Astrocyte (in vitro differentiated cells and primary cell): ENCODE data around the gene NEB. TPM values are rescaled to one million over a fixed set of nuclear protein-coding genes. Genes with fewer than 3 reads are reported as not detected.

Experiments
- DNase-seq: peaks from one replicate; pipeline ENCODE4 v3.0.0-alpha.2; 2010; ENCODE audit warnings: low read depth
- FAIRE-seq: peaks from 2 replicates; lab custom pipeline; 2011; peaks lifted over from hg19 to GRCh38; lab: Jason Lieb, UNC
- H2AFZ ChIP-seq: 2 replicates; pipeline ENCODE4 v1.6.0; 2012; ENCODE audit warnings: low read depth, low read length, inconsistent platforms
- H3K27ac ChIP-seq: 2 replicates; pipeline ENCODE4 v1.5.1; 2011; ENCODE audit warnings: low read depth, low read length, inconsistent platforms
- H3K27me3 ChIP-seq: 2 replicates; pipeline ENCODE4 v1.6.0; 2011; ENCODE audit warnings: low read length, inconsistent platforms; ENCODE audit not compliant: insufficient read depth
- H3K36me3 ChIP-seq: 2 replicates; pipeline ENCODE4 v1.5.1; 2011; ENCODE audit warnings: low read length, inconsistent platforms; ENCODE audit not compliant: insufficient read depth
- H3K4me1 ChIP-seq: 2 replicates; pipeline ENCODE4 v1.5.1; 2011; ENCODE audit warnings: low read length, inconsistent platforms; ENCODE audit not compliant: insufficient read depth
- H3K4me2 ChIP-seq: 2 replicates; pipeline ENCODE4 v1.6.0; 2012; ENCODE audit warnings: low read length, inconsistent platforms
- H3K4me3 ChIP-seq: 2 replicates; pipeline ENCODE4 v1.5.1; 2011; ENCODE audit warnings: low read depth, mild to moderate bottlenecking, low read length, inconsistent platforms; ENCODE audit not compliant: insufficient read depth
- H3K79me2 ChIP-seq: 2 replicates; pipeline ENCODE4 v1.6.0; 2012; ENCODE audit warnings: mild to moderate bottlenecking, low read length, inconsistent platforms; ENCODE audit not compliant: insufficient read depth
- H3K9ac ChIP-seq: 2 replicates; pipeline ENCODE4 v1.6.0; 2012; ENCODE audit warnings: mild to moderate bottlenecking, low read length, inconsistent platforms
- H3K9me3 ChIP-seq: 2 replicates; pipeline ENCODE4 v1.5.1; 2012; ENCODE audit warnings: low read depth, mild to moderate bottlenecking, low read length, inconsistent platforms; ENCODE audit not compliant: insufficient read depth
- H4K20me1 ChIP-seq: 2 replicates; pipeline ENCODE4 v1.6.0; 2012; ENCODE audit warnings: low read length, inconsistent platforms; ENCODE audit not compliant: insufficient read depth
- H3K27ac Mint-ChIP-seq: one replicate; pipeline ENCODE4 v1.8.0; 2021; ENCODE audit warnings: mild to moderate bottlenecking, mixed read lengths; ENCODE audit not compliant: unreplicated experiment
- H3K27me3 Mint-ChIP-seq: one replicate; pipeline ENCODE4 v1.8.0; 2021; ENCODE audit warnings: low read depth, mixed read lengths; ENCODE audit not compliant: unreplicated experiment
- H3K36me3 Mint-ChIP-seq: one replicate; pipeline ENCODE4 v1.8.0; 2021; ENCODE audit warnings: low read depth, mixed read lengths; ENCODE audit not compliant: unreplicated experiment
- H3K4me1 Mint-ChIP-seq: one replicate; pipeline ENCODE4 v1.8.0; 2021; ENCODE audit warnings: low read depth, mixed read lengths; ENCODE audit not compliant: unreplicated experiment
- H3K4me3 Mint-ChIP-seq: one replicate; pipeline ENCODE4 v1.8.0; 2021; ENCODE audit warnings: mild to moderate bottlenecking, moderate library complexity, mixed read lengths; ENCODE audit not compliant: unreplicated experiment
- H3K9me3 Mint-ChIP-seq: one replicate; pipeline ENCODE4 v1.8.0; 2021; ENCODE audit warnings: mild to moderate bottlenecking, mixed read lengths; ENCODE audit not compliant: unreplicated experiment
- EZH2 ChIP-seq: IDR thresholded peaks from 2 replicates; pipeline ENCODE4 v1.6.1; 2012; ENCODE audit warnings: mild to moderate bottlenecking, low read length, inconsistent platforms; ENCODE audit not compliant: insufficient read depth
- total RNA-seq: library from RNA; stranded (reverse); gene quantifications from 2 replicates; pipeline ENCODE4 v1.2.1, GENCODE V29; 2021
- TF ChIP-seq, protein P1 (sequence below): IDR thresholded peaks from 2 replicates; pipeline ENCODE4 v1.5.1; 2011; ENCODE audit warnings: low read depth, mild to moderate bottlenecking, inconsistent platforms, low read length, moderate library complexity; ENCODE audit not compliant: insufficient read depth

NEB gene
- total RNA-seq, 1 donor from 2014 or later = 0.82 TPM

DNA sequence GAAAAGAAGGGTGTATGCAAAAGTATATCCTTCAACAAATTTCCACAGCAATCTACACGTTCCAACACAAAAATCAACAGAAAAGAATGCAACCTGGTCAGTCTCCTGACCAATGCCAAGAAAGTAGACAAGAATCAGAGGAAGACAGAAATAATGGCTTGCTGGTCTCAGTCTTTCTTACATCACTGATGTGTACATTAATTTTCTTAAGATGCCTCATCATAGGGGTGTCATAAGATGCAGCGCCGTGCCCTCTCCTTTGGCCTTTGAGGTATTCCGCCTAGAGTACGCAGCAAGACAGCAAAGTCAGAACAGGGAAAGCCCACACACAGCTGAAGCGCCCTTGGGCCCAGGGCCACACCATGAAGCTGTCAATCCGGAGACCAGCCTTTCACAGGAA lies 211.7 kb downstream of the NEB start:
- H2AFZ ChIP-seq = no peak overlapping the region
- H3K36me3 ChIP-seq = no peaks in the 10 kb centered on the region
- no peak overlapping the region for H3K27ac ChIP-seq
- H4K20me1 ChIP-seq = no peaks in the 10 kb centered on the region
- no peak overlapping the region for H3K4me3 ChIP-seq
- H3K36me3 Mint-ChIP-seq = no peaks in the 10 kb centered on the region
- H3K27me3 Mint-ChIP-seq = no peaks in the 10 kb centered on the region
- no peaks in the 10 kb centered on the region for H3K9me3 Mint-ChIP-seq
- H3K79me2 ChIP-seq = no peaks in the 10 kb centered on the region
- H3K4me1 Mint-ChIP-seq = peaks cover 16% of the 10 kb centered on the region
- H3K4me1 ChIP-seq = no peaks in the 10 kb centered on the region
- no peak overlapping the region for H3K4me3 Mint-ChIP-seq
- no peak for DNase-seq
- TF ChIP-seq, protein P1, sequence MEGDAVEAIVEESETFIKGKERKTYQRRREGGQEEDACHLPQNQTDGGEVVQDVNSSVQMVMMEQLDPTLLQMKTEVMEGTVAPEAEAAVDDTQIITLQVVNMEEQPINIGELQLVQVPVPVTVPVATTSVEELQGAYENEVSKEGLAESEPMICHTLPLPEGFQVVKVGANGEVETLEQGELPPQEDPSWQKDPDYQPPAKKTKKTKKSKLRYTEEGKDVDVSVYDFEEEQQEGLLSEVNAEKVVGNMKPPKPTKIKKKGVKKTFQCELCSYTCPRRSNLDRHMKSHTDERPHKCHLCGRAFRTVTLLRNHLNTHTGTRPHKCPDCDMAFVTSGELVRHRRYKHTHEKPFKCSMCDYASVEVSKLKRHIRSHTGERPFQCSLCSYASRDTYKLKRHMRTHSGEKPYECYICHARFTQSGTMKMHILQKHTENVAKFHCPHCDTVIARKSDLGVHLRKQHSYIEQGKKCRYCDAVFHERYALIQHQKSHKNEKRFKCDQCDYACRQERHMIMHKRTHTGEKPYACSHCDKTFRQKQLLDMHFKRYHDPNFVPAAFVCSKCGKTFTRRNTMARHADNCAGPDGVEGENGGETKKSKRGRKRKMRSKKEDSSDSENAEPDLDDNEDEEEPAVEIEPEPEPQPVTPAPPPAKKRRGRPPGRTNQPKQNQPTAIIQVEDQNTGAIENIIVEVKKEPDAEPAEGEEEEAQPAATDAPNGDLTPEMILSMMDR = no peak
- TF ChIP-seq EZH2 = no peak
- H3K4me2 ChIP-seq = no peak overlapping the region
- no peaks in the 10 kb centered on the region for H3K9me3 ChIP-seq
- H3K9ac ChIP-seq = no peak overlapping the region
- FAIRE-seq = no peak
- H3K27me3 ChIP-seq = no peaks in the 10 kb centered on the region
- H3K27ac Mint-ChIP-seq = no peak overlapping the region

DNA sequence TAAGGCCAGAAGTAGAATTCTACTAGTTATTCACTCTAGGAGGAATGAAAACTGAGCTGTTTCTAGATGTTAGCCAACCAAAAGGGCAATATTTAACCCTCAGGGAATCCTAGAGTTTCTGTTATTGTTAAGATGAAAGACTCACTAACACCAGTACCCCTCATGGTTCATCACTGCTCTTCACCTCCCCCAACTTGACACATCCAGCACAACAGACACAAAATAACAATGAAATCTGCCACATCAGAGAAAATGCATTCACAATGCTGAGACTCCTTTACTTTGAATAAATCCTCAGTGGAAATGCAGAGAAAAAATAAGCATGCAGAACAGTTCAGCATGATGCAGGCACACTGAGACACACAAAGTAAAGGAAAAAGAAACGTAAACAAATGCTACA lies 213.3 kb downstream of the NEB start:
- Histone ChIP-seq H3K36me3 (no peaks in the 10 kb centered on the region), H3K9ac (no peak overlapping the region), H4K20me1 (no peaks in the 10 kb centered on the region), H3K4me2 (no peak overlapping the region), H3K4me3 (no peak overlapping the region), H3K27me3 (no peaks in the 10 kb centered on the region), H3K79me2 (no peaks in the 10 kb centered on the region), H3K9me3 (no peaks in the 10 kb centered on the region), H3K27ac (no peak overlapping the region), H2AFZ (no peak overlapping the region), H3K4me1 (no peaks in the 10 kb centered on the region)
- Mint-ChIP-seq H3K9me3 (no peaks in the 10 kb centered on the region), H3K4me1 (peaks cover 16% of the 10 kb centered on the region), H3K36me3 (no peaks in the 10 kb centered on the region), H3K4me3 (no peak overlapping the region), H3K27me3 (no peaks in the 10 kb centered on the region), H3K27ac (no peak overlapping the region)
- no peak for FAIRE-seq
- DNase-seq = no peak
- TF ChIP-seq, protein P1 = no peak
- TF ChIP-seq EZH2 = no peak

DNA sequence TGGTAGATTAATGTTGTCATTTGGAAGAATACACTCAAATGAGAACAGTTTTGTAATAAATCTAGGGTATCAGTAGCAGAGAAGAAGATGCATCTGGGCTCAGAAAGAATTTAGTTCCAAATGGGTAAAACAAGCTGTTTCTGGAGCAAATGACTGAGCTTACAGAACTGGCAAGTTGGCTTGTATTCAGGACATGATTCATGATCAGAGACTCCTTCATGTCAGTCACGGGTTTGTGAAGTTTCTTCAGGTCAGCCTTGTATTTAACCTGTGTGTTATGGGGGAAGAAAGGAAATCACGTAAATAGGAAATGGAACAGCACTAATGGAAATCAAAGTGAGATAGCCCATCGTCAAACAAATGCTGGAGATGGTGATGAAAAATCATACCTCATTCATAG lies 215.5 kb downstream of the NEB start:
- H3K27me3 ChIP-seq = no peaks in the 10 kb centered on the region
- peaks cover 9% of the 10 kb centered on the region for H3K4me1 Mint-ChIP-seq
- no peaks in the 10 kb centered on the region for H3K9me3 Mint-ChIP-seq
- no peaks in the 10 kb centered on the region for H3K36me3 ChIP-seq
- no peak overlapping the region for H3K27ac Mint-ChIP-seq
- DNase-seq (peak; percentile 2), FAIRE-seq (no peak)
- TF ChIP-seq, protein P1 = no peak
- no peak for TF ChIP-seq EZH2
- H3K79me2 ChIP-seq = no peaks in the 10 kb centered on the region
- no peak overlapping the region for H3K27ac ChIP-seq
- no peak overlapping the region for H3K9ac ChIP-seq
- no peak overlapping the region for H3K4me2 ChIP-seq
- H2AFZ ChIP-seq = no peak overlapping the region
- H3K9me3 ChIP-seq = no peaks in the 10 kb centered on the region
- no peaks in the 10 kb centered on the region for H4K20me1 ChIP-seq
- no peak overlapping the region for H3K4me3 Mint-ChIP-seq
- H3K36me3 Mint-ChIP-seq = no peaks in the 10 kb centered on the region
- no peaks in the 10 kb centered on the region for H3K27me3 Mint-ChIP-seq
- H3K4me3 ChIP-seq = no peak overlapping the region
- no peaks in the 10 kb centered on the region for H3K4me1 ChIP-seq
